Activated naive CD4-positive, alpha-beta T cell (primary cell): Measurements from ENCODE around the gene MICU1.
"Not testable (repeated sequence)": the region's sequence is repeated elsewhere in the genome, so short reads cannot be mapped to it uniquely, and the experiment has no call there.

Experiments used
- DNase-seq, 4 experiments: peaks; one replicate each; lab custom pipeline; 2025; lab: John Stamatoyannopoulos, UW

MICU1 gene

GRCh38 chr10:72386916-72387586 is 238.8 kb downstream of the MICU1 start:
- DNase-seq, result no peak

DNA sequence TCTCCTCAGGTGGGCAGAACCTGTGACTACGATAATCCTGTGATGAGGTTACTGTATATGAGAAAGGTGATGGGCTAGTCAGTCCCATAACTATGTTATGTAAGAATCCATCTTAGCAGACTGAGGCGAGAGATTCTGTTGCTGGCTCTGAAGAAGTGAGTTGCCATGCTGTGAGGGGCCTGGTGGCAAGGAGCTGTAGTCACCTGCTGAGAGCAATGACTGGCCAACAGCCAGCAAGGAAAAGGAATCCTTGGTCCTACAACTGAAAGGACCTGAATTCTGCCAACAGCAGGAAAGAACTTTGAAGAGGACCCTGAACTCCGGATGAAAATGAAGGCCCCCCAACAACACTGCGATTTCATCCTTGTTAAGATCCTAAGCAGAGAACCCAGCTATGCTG is 240.2 kb downstream of the MICU1 start:
- DNase-seq, result no peak

DNA sequence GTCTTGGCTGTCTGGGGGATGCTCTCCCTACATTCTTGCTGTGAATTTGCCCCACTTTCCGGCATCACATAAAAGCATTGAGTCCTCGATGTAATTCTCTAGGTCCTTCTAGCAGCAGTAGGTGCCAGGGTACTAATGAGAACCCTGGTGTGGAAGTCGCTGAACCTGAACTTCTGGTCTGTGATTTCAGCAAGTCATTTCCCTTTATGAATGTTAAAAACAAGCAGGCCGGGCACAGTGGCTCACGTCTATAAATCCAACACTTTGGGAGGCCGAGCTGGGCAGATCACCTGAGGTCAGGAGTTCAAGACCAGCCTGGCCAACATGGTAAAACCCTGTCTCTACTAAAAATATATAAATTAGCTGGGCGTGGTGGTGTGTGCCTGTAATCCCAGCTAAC is 240.9 kb downstream of the MICU1 start:
- DNase-seq, result not testable (repeated sequence)

GRCh38 chr10:72379776-72380175 is 246.1 kb downstream of the MICU1 start:
- DNase-seq, result no peak

GRCh38 chr10:72379062-72379461 is 246.8 kb downstream of the MICU1 start:
- no peak for DNase-seq

DNA sequence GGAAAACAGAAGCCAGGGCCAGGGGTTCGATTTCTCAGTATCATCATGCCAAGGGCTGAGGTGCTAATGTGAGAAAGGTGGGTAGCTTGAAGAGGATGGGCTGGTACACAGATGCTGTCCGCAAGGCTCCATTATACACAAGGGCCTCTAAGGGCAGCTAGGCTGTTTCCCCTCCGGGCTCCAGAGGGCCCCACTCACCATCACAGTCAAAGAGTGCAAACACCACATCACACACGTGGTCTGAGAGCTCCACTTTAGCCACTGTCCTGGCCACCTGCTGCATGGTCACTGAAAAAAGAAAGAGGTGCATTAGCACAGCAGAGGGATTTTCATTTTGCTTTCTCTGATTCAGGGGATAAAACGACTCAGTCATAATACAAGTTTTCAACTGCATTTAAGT is 250.3 kb downstream of the MICU1 start:
- DNase-seq, result no peak

- no peak for DNase-seq
These were observed 250.7 kb downstream of the MICU1 start for GRCh38 chr10:72375173-72375572.

GRCh38 chr10:72370201-72370722 is 255.6 kb downstream of the MICU1 start:
- no peak for DNase-seq

GRCh38 chr10:72367301-72367960 is 258.4 kb downstream of the MICU1 start:
- DNase-seq, result no peak

DNA sequence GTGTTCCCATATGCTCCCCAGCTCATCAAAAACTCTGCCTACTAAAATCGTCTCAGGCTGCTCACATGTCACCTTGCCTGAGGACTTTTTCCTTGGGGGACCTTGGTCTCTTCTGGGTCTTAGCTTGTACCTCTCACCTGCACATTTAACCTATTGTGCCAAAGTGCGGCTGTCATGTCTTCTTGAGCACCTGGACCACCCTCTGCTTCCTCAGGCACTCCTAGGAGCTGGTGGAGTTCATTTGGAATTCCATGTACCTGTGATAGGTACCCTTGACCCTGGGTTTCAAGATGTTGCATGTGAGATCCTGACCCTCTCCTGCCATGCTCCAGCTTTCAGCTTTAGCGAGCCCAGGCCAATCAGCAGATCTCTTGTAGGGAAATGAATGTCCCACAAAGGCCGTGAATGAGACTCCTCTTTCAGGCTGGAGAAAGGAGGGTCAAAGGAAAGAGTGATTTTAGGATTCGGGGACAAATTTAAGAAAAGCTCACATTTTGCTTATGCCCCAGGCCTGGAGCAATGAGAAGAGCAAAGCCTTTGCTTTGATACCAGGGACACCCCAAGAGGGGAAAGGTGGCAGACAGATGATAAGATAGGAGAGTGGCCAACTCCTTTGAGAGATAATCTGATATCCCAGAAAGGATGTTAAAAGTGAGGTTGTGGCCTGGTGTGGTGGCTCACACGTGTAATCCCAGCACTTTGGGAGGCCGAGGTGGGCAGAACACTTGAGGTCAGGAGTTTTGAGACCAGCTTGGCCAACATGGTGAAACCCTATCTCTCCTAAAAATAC is 260.6 kb downstream of the MICU1 start:
- DNase-seq, result no peak

- DNase-seq, result peak; percentile 47 to 78 (median 69)
These were observed 261.6 kb downstream of the MICU1 start for GRCh38 chr10:72364239-72364777.

DNA sequence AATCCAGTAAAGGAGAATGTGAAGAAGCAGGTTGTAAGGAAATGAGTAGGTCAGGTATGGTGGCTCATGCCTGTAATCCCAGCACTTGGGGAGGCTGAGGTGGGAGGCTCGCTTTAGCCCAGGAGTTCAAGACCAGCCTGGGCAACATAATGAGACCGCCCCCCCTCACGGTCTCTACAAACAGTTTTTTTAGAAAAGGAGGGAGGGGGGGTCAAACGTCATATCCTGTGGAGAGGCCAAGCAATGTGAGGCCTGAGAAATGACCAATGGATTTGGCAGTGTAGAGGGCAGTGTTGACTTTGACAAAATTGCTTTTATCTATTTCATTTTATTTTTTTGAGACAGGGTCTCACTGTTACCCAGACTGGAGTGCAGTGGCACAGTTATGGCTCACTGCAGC is 268.9 kb downstream of the MICU1 start:
- no peak for DNase-seq

GRCh38 chr10:72356115-72356514 is 269.8 kb downstream of the MICU1 start:
- DNase-seq, result no peak

DNA sequence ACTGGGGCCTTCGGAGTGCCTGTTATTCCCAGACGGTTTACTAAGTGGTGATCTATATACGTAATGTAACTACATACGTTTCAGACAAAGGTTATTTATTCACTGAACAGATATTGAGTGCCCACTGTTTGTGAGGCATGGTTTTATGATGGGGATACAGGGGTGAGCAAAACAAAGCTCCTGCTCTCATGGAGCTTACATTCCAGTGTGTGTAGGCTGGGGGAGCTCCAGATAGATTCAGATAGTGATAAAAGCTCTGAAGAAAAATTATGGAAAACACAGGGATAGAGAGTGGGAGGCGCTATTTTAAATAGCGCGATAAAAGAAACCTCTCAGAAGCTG is 270.7 kb downstream of the MICU1 start:
- DNase-seq, result no peak

- peak; percentile 79 to 85 (median 82) for DNase-seq
These were observed 271.3 kb downstream of the MICU1 start, which contains the start of gene DNAJB12 for GRCh38 chr10:72354356-72355213. Gene DNAJB12, minus strand, starts transcription at chr10:72354919. Its CDS starts 22 bp downstream, at chr10:72354897.

- DNase-seq, result no peak
These were observed 271.9 kb downstream of the MICU1 start for GRCh38 chr10:72353965-72354355.

- no peak for DNase-seq
These were observed 272.6 kb downstream of the MICU1 start for GRCh38 chr10:72353028-72353964.

DNA sequence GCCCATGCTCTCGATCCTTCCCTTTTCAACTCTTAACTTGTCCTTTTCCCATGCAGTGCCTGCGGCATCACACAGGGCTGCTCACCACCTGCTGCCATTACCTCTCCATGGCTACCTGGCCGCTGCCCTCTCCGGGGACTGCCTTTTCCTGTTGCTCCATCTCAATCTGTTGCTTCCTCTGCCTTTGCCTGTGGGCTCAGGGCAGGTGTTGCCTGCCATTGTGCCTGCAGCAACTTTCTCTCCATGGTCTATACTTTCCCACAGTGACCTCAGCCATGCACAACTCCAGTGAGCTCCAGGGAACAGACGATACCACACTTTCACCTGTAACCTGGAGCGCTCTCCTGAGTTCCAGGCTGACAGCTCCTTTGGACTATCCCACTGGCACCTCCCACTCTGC is 274.4 kb downstream of the MICU1 start:
- no peak for DNase-seq

DNA sequence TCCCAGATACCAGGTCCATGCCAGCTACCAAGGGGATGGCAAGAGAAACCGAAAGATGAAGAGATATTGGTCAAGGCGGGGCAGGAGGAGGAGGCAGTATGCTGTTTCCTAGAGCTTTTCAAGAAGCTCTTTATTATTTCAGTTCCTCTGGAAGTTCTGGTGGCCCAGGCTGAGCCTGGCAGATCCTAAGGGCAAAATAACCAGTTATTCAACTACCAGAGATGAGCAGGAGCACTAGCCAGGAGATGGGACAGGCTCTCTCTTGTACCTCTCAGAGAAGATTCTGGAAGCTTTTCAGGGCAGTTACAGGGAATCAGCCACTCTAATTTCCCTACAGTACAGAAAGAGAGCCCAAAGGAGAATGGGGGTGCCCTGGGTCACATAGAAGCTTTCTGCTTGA is 276.4 kb downstream of the MICU1 start:
- no peak for DNase-seq

- no peak for DNase-seq
These were observed 277.6 kb downstream of the MICU1 start for GRCh38 chr10:72348282-72348681.
